GM19463 (cell line): ENCODE measurements around the gene TMEM182.

ENCODE experiments used
- ATAC-seq: cut with Tn5 transposase; IDR thresholded peaks from one replicate; pipeline ENCODE4 v1.9.1; 2021; ENCODE audit warnings: mild to moderate bottlenecking, moderate library complexity; ENCODE audit not compliant: unreplicated experiment

The TMEM182 gene

DNA sequence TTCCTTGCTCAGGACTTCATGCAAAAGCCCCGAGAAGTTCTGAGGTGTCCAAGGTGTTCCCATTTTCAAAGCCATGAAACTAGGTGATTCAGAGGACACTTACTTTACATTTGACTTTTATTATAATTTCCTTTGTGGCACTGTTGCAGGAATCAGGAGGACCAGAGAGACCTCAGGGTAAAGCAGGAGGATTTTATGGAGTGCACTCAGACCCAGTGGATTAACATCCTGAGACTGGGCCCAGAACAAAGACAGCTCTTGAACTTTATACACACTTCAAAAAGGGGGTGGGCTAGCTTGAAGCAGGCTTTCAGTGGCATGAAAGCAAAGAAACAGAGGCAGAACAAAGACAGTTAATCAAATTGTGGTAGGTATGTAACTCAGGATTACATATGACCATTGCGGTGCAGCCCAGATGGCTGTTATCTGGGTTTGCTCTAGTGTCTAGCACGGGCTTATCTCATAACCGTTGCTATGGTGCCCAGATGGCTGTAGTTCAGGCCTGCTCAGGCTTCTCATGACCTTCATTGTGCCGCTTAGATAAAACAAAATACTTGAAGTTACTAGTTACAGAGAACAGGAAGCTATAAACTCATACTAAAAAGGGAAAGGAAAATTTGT lies 39.4 kb downstream of the TMEM182 start:
- ATAC-seq, result no peak

DNA sequence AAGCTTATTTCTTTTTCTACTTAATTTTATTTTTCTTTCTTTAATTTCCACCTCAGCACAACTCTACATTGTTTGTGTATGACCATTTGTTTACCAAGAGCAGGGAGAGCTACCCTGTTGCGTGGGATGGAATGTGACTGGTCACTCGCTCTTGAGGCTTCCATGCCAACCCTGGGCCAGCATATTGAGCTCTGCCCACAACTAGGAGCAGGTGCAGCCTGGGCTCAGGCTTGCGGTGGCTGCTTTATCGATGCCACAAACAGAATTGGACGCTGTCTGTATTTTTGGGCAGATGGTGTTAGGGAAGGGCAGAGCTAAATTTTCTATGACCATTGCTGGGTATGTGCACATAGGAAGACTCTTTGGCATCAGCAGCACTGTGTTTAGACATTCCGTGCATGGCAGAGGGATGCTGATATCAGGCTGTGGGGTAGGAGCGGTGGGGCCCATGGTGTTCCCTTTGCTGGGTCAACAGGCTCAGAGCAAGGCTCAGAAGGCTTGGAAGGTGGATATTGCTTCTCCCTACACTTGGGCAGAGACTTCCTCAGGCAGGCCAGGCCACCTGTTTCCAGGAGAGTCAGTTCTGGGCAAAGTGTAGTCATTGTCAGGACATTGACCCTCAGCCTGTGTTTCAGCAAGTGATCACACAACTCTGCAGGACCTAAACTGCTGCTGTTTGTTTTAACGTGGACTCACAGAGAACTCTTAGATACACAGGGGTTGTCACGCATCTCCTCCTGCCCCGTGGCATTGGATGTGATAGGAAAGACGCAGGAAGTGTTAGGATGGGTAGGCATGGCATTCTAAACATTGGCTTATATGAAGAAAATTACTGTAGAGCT lies 40.2 kb downstream of the TMEM182 start:
- no peak for ATAC-seq

- ATAC-seq, result no peak
Measured at GRCh38 chr2:102803041-102803896, 41.4 kb downstream of the TMEM182 start.

- no peak for ATAC-seq
Measured at GRCh38 chr2:102803897-102804217, 42.0 kb downstream of the TMEM182 start.

DNA sequence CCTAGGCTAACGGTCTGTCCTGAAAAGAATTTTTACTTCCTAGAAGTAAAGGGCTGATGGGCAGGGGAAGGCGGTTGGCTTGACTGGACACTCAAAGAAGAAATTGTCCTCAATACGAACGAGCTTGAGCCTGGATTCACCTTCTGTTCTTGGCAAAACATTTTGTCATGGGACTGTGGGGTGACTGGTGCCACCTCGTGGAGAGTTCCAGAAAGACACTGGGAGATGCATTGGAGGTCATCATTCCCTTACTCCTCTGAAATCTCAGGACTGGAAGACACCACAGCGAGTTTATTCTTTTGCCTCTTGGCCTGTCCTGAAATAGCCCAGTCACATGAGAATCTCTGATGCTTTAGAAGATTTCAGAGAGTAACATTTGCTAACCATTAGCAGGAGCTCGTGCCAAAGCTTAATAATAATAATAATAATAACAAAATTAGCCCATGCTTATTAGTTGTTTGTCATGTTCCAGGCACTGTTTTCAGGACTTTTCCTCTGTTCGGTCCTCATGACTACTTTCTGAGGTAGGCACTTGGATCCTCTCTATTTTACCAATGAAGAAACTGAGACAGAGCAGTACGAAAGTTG lies 44.5 kb downstream of the TMEM182 start:
- ATAC-seq, result peak; percentile 79

GRCh38 chr2:102809291-102810189 lies 47.7 kb downstream of the TMEM182 start:
- ATAC-seq, result no peak

DNA sequence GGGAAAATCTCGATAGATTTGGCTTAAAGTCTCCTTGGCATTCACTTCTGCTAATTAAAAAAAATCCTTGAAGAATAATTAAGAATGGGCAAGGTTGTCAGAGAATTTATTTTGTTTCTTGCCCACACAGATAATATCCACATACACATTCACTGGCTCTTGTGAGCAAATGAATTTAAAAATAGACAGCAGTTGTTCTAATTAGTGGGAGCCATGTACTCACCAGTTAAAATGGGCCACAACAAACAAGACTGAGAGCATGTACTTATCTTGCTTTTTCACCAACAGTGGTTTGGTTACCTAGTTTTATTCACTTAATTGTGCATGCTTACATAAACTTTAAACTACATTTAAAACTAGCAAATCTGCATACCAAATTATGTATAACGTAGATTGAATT lies 53.5 kb downstream of the TMEM182 start:
- ATAC-seq, result no peak

DNA sequence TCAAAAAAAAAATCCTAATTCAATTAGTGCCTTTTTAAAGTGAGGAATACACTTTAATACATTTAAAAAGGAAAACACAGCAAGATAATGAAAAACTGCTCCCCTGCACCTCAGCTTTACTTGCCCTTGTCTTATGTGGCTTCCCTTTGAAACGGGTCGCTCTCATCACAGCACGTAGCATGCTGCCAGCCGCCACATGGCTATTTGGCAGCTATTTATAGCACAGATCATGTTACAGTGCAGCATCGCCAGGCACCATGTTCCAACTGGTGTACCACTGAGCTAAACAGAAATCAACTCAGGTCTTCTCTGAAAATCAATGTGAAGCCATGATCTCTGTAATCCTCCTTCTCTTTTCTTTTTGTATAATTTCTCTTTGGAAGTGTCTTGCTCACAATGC lies 65.1 kb downstream of the TMEM182 start:
- ATAC-seq, result no peak

- ATAC-seq, result no peak
Measured at GRCh38 chr2:102832789-102833188, 71.0 kb downstream of the TMEM182 start.

GRCh38 chr2:102834523-102835273 lies 72.9 kb downstream of the TMEM182 start:
- ATAC-seq, result no peak

DNA sequence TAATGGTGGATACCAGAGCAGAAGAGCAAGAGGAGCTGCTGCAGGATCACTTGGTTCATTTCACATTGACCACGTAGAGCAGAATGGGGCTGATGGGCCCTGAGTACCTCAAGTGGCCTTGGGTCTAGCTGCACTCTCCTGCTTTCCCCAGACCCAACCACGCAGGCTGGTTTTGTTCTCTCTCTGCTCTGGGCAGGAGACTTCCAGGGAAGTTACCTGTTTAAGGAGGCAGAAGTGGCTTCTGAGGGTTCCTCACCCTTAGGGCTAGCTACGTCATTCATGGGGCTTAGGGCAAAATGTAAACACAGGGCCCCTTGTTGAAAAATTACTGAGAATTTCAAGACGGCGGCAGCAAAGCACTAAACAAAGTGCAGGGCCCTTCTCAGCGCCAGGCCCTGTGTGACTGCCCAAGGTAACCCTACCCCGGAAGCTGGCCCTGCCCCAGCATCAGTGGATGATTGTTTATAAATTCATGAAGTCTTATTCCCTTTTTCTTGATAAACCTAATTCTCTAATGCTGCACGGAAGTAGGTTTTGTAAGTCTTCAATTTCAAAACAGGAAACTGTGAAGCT lies 75.9 kb downstream of the TMEM182 start:
- ATAC-seq, result no peak

DNA sequence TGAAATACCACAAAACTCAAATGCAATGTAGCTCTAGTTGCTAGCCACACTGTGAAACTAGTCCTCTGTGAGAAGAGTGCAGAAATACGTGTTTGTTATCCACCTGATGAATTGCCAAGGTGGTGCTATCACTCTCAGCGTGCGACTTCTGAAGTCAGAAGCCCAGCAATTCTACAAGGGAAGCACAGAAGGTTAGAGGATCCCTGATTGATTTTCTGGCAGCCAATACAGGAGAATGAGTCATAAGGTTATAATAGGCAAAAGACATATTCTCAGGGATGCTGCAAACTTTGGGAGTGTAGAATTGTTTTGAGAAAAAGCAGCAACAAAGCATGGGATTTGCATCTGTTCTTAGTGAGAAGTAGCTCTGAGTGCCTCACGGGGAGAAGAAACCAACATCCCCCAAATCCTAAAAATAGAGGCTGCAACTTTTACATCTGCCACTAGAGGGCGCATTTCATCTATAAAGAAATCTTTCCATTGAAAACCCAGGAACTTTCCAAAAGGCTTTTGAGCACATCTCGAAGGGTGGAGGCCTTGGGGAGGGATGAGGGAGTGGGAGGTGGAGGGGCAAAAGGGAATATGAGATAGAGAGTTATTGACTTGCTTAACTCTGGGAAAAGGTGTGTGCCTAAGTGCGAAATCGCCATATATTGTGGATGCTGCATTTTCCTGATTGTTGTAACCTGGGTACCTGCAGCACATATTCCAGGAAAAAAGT lies 78.0 kb downstream of the TMEM182 start:
- no peak for ATAC-seq

DNA sequence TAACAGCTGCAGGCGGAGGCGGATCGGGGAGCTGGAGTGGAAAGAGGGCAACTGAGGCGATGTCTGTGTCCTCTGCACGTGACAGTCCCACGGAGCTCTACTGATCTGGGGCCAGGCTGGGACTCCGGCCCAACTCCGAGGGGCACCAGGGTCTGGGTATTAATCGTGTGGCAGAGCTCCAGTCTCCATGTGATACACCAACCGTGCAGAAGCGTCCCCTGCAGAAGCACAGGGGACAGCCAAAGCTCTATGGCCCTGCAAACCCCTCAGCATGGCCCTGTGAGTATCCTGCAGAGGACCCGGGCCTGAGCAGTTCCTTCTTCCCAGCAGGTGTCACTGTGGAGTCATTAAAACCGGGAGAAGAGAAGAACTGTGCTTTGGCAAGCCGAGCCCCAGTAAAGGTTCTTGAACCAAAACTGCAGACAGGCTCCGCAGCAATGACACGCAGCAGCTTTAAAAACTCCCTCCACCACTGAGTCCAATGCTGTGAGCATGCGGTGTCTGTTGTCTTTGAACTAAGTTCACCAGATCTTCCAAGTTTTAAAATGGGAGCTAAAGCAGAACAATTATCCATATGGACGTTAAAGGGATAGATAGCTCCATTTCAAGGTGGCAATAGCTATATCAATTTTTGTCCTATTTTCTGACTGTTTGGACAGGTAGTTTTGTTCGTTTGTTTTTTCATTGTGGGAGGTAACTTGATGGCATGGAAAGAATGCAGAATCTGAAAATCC lies 79.4 kb downstream of the TMEM182 start:
- ATAC-seq, result peak; percentile 78

- ATAC-seq, result no peak
Measured at GRCh38 chr2:102843764-102844443, 82.1 kb downstream of the TMEM182 start.

GRCh38 chr2:102844911-102845310 lies 83.1 kb downstream of the TMEM182 start:
- no peak for ATAC-seq

GRCh38 chr2:102848366-102848839 lies 86.6 kb downstream of the TMEM182 start:
- no peak for ATAC-seq

GRCh38 chr2:102850888-102851287 lies 89.1 kb downstream of the TMEM182 start:
- ATAC-seq, result no peak
